Measurements from ENCODE around the gene KCNQ1.

The KCNQ1 gene

GRCh38 chr11:2744166-2744565, 299.4 kb downstream of the KCNQ1 start:
- no peak for DNase-seq (ENCODE audit: low read depth, low spot score)

GRCh38 chr11:2745511-2745910, 300.7 kb downstream of the KCNQ1 start:
- no peak for DNase-seq (ENCODE audit: low read depth, low spot score)

- no peak for DNase-seq (ENCODE audit: low read depth, low spot score)
Measured at GRCh38 chr11:2746401-2747247, 301.8 kb downstream of the KCNQ1 start.

- DNase-seq (ENCODE audit: low read depth, low spot score): no peak
Measured at GRCh38 chr11:2747248-2748027, 302.6 kb downstream of the KCNQ1 start.

GRCh38 chr11:2748061-2748813, 303.4 kb downstream of the KCNQ1 start:
- DNase-seq (ENCODE audit: low read depth, low spot score): no peak

- no peak for DNase-seq (ENCODE audit: low read depth, low spot score)
Measured at GRCh38 chr11:2748814-2749554, 304.2 kb downstream of the KCNQ1 start.

GRCh38 chr11:2750101-2750681, 305.4 kb downstream of the KCNQ1 start:
- DNase-seq (ENCODE audit: low read depth, low spot score): no peak

- no peak for DNase-seq (ENCODE audit: low read depth, low spot score)
Measured at GRCh38 chr11:2750682-2751522, 306.1 kb downstream of the KCNQ1 start.

- no peak for DNase-seq (ENCODE audit: low read depth, low spot score)
Measured at GRCh38 chr11:2751523-2752203, 306.9 kb downstream of the KCNQ1 start.

GRCh38 chr11:2752204-2752770, 307.5 kb downstream of the KCNQ1 start:
- no peak for DNase-seq (ENCODE audit: low read depth, low spot score)

- no peak for DNase-seq (ENCODE audit: low read depth, low spot score)
Measured at GRCh38 chr11:2752923-2753322, 308.1 kb downstream of the KCNQ1 start.

- DNase-seq (ENCODE audit: low read depth, low spot score): no peak
Measured at GRCh38 chr11:2754008-2754407, 309.2 kb downstream of the KCNQ1 start.

- DNase-seq (ENCODE audit: low read depth, low spot score): no peak
Measured at GRCh38 chr11:2755071-2755470, 310.3 kb downstream of the KCNQ1 start.

GRCh38 chr11:2758751-2759150, 313.9 kb downstream of the KCNQ1 start:
- DNase-seq (ENCODE audit: low read depth, low spot score): no peak

GRCh38 chr11:2759228-2760195, 314.7 kb downstream of the KCNQ1 start:
- no peak for DNase-seq (ENCODE audit: low read depth, low spot score)

- no peak for DNase-seq (ENCODE audit: low read depth, low spot score)
Measured at GRCh38 chr11:2760196-2760871, 315.5 kb downstream of the KCNQ1 start.

Measured in activated CD4-positive, CD25-positive, alpha-beta regulatory T cell treated with anti-CD3 and anti-CD28 coated beads, Interleukin-2, amount 50 U/mL, for 16 hours (primary cell).